ENCODE results near the gene NOXRED1.

GRCh38 chr14:77439861-77440260 is 16.5 kb upstream of the NOXRED1 start:
- TF ChIP-seq, protein P1, sequence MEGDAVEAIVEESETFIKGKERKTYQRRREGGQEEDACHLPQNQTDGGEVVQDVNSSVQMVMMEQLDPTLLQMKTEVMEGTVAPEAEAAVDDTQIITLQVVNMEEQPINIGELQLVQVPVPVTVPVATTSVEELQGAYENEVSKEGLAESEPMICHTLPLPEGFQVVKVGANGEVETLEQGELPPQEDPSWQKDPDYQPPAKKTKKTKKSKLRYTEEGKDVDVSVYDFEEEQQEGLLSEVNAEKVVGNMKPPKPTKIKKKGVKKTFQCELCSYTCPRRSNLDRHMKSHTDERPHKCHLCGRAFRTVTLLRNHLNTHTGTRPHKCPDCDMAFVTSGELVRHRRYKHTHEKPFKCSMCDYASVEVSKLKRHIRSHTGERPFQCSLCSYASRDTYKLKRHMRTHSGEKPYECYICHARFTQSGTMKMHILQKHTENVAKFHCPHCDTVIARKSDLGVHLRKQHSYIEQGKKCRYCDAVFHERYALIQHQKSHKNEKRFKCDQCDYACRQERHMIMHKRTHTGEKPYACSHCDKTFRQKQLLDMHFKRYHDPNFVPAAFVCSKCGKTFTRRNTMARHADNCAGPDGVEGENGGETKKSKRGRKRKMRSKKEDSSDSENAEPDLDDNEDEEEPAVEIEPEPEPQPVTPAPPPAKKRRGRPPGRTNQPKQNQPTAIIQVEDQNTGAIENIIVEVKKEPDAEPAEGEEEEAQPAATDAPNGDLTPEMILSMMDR (IDR thresholded peaks at IDR 0.05; ENCODE audit: low read depth, low read length, poor library complexity, severe bottlenecking) = no peak
- no peak for TF ChIP-seq EZH2phosphoT487 (IDR thresholded peaks at IDR 0.05; ENCODE audit: borderline replicate concordance, low read length)

All from DOHH2 (cell line).